Suprapubic skin (tissue), 4 donors: Measurements from ENCODE around the gene CILP.

ENCODE experiments used
- CTCF ChIP-seq, 2 donors: fragments of 200-600 bp in 1 of 2; fragments of 450-650 bp in 1 of 2; sonication (generic) in 1 of 2; IDR thresholded peaks; one replicate each; pipeline ENCODE4 v1.5.1; 2016 to 2019; ENCODE audit warnings: antibody characterized with exemption in 2 of 2, mild to moderate bottlenecking in 1 of 2, moderate library complexity in 1 of 2
- EP300 ChIP-seq: sonication (generic); formaldehyde crosslinking; IDR thresholded peaks from one replicate; pipeline ENCODE4 v1.6.1; 2017; ENCODE audit warnings: antibody characterized with exemption
- POLR2A ChIP-seq, 2 donors: fragments of 450-650 bp; IDR thresholded peaks; one replicate each; pipeline ENCODE4 v1.6.1; 2017; ENCODE audit warnings: antibody characterized with exemption in 2 of 2, mild to moderate bottlenecking in 2 of 2, moderate library complexity in 2 of 2
- POLR2AphosphoS5 ChIP-seq, 3 donors: sonication (generic); formaldehyde crosslinking; IDR thresholded peaks; one replicate each; pipeline ENCODE4 v1.6.1; 2017; ENCODE audit warnings: antibody characterized with exemption in 3 of 3

- no peak for TF ChIP-seq CTCF (IDR thresholded peaks at IDR 0.05)
- TF ChIP-seq POLR2AphosphoS5 (IDR thresholded peaks at IDR 0.05) = no peak
- no peak for TF ChIP-seq POLR2A (IDR thresholded peaks at IDR 0.05)
- TF ChIP-seq EP300 = no peak
Measured at GRCh38 chr15:65195548-65195923, 15.7 kb downstream of the CILP start.
